Measurements from ENCODE around the gene ACP7. TPM values are rescaled to one million over a fixed set of nuclear protein-coding genes. Genes with fewer than 3 reads are reported as not detected.

ACP7 gene
- total and polyA plus RNA-seq, 9 of the 15 experiments (the other 6 are each of a cell fraction or from before 2014, with no cell fraction given): not detected

DNA sequence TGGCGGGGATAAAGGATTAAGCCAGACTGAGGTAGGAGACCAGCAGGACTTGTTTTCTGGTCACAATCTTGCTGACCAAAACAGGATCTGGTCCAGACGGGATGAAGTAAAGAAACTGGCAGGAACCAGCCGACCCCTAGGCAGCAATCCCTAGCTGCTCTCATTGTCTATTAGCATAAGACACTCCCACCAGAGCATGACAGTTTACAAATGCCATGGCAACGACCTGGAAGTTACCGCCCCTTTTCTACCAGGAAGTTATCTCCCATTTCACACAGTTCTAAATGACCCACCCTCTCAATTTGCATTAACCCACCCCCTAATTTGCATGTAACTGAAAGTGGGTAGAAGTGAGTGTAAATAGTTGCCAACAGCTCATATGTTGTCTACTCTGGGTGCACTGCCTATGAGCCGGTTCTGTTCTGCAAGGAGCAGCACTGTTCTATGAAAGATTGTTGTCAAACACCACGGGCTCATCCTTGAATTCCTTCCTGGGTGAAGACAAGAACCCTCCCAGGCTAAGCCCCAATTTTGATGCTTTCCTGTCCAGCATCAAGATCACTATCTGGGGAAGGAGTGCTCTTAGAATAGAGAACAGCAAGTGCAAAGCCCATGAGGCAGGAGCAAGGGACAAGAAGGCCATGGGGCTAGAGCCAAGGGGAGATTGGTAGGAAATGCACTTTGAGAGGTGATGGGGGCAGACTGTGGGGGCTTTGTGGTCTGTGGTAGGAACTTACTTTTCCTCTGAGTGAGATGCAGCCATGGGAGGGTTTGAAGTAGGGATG lies 37.9 kb upstream of the ACP7 start (continued):
- peak; percentile 96 for TF ChIP-seq NR2C1 (IDR thresholded peaks at IDR 0.05)
- TF ChIP-seq NR2C1 (tag; IDR thresholded peaks at IDR 0.05): peak; percentile 97
- TF ChIP-seq, protein P1, sequence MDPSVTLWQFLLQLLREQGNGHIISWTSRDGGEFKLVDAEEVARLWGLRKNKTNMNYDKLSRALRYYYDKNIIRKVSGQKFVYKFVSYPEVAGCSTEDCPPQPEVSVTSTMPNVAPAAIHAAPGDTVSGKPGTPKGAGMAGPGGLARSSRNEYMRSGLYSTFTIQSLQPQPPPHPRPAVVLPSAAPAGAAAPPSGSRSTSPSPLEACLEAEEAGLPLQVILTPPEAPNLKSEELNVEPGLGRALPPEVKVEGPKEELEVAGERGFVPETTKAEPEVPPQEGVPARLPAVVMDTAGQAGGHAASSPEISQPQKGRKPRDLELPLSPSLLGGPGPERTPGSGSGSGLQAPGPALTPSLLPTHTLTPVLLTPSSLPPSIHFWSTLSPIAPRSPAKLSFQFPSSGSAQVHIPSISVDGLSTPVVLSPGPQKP (CRISPR knock-in tag; IDR thresholded peaks at IDR 0.05): no peak
- peak; percentile 98 for TF ChIP-seq BMI1 (IDR thresholded peaks at IDR 0.05; ENCODE audit: low read length)
- TF ChIP-seq CSDE1 (IDR thresholded peaks at IDR 0.05): peak in 1 of 2 experiments; percentile 84; a peak in 2 of 4 replicates
- TF ChIP-seq DIDO1 (tag; IDR thresholded peaks at IDR 0.05; ENCODE audit: low read depth): no peak
- TF ChIP-seq MBD2 (IDR thresholded peaks at IDR 0.05; ENCODE audit: borderline replicate concordance, low read depth): 0 out of 2 replicates have a peak, but pooled peaks have one; percentile 9
- TF ChIP-seq ZNF644 (tag; IDR thresholded peaks at IDR 0.05; ENCODE audit: low read depth): no peak
- TF ChIP-seq STAT5A (IDR thresholded peaks at IDR 0.05; ENCODE audit: borderline replicate concordance, low read length): no peak
- TF ChIP-seq, protein P2, sequence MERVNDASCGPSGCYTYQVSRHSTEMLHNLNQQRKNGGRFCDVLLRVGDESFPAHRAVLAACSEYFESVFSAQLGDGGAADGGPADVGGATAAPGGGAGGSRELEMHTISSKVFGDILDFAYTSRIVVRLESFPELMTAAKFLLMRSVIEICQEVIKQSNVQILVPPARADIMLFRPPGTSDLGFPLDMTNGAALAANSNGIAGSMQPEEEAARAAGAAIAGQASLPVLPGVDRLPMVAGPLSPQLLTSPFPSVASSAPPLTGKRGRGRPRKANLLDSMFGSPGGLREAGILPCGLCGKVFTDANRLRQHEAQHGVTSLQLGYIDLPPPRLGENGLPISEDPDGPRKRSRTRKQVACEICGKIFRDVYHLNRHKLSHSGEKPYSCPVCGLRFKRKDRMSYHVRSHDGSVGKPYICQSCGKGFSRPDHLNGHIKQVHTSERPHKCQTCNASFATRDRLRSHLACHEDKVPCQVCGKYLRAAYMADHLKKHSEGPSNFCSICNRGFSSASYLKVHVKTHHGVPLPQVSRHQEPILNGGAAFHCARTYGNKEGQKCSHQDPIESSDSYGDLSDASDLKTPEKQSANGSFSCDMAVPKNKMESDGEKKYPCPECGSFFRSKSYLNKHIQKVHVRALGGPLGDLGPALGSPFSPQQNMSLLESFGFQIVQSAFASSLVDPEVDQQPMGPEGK (CRISPR knock-in tag; IDR thresholded peaks at IDR 0.05; ENCODE audit: borderline replicate concordance): no peak
- TF ChIP-seq, protein P3, sequence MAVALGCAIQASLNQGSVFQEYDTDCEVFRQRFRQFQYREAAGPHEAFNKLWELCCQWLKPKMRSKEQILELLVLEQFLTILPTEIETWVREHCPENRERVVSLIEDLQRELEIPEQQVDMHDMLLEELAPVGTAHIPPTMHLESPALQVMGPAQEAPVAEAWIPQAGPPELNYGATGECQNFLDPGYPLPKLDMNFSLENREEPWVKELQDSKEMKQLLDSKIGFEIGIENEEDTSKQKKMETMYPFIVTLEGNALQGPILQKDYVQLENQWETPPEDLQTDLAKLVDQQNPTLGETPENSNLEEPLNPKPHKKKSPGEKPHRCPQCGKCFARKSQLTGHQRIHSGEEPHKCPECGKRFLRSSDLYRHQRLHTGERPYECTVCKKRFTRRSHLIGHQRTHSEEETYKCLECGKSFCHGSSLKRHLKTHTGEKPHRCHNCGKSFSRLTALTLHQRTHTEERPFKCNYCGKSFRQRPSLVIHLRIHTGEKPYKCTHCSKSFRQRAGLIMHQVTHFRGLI (CRISPR knock-in tag; IDR thresholded peaks at IDR 0.05): no peak
- no peak for TF ChIP-seq NEUROD1 (IDR thresholded peaks at IDR 0.05; ENCODE audit: borderline replicate concordance, low read depth, low read length, partially characterized antibody)
- TF ChIP-seq, protein P4, sequence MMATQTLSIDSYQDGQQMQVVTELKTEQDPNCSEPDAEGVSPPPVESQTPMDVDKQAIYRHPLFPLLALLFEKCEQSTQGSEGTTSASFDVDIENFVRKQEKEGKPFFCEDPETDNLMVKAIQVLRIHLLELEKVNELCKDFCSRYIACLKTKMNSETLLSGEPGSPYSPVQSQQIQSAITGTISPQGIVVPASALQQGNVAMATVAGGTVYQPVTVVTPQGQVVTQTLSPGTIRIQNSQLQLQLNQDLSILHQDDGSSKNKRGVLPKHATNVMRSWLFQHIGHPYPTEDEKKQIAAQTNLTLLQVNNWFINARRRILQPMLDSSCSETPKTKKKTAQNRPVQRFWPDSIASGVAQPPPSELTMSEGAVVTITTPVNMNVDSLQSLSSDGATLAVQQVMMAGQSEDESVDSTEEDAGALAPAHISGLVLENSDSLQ (IDR thresholded peaks at IDR 0.05): peak; percentile 86
- no peak for TF ChIP-seq DNMT1 (IDR thresholded peaks at IDR 0.05)
- TF ChIP-seq POLR2A (conservative IDR thresholded peaks at IDR 0.05): 0 out of 2 replicates have a peak, but pooled peaks have one; percentile 27
- TF ChIP-seq SMARCA5 (IDR thresholded peaks at IDR 0.05): peak; percentile 84
- TF ChIP-seq HDAC1 (IDR thresholded peaks at IDR 0.05): 0 out of 4 replicates have a peak, but pooled peaks of 1 of the 2 experiments have one; percentile 9
- no peak for TF ChIP-seq ZNF121 (CRISPR knock-in tag; conservative IDR thresholded peaks at IDR 0.05)
- TF ChIP-seq PTBP1 (IDR thresholded peaks at IDR 0.05; ENCODE audit: low read depth, low read length): no peak

All from K562 (cell line).